Measurements from ENCODE around the gene CXCL3. TPM values are rescaled to one million over a fixed set of nuclear protein-coding genes. Genes with fewer than 3 reads are reported as not detected.

Gene CXCL3
- total and polyA plus RNA-seq, 10 of the 15 experiments (the other 5 are each of a cell fraction or from before 2014, with no cell fraction given) = not detected

DNA sequence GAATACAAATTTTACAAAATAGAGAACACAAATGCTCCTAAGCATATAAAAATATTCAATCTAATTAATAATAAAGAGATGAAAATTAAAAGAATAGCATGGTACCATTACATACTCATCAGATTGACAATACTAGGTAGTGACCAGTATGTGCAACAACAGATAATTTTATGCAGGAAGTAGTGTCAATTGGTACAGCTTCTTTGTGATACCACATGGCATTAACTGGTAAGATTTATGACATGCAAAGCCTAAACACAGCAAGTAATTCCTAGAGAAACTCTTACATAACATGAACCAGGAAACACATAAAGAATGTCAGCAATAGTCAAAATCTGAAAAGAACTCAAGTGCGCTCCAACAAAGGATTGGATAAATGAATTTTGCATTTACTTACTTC, 34.2 kb upstream of the CXCL3 start:
- Histone ChIP-seq H2AFZ (ENCODE audit: control insufficient read depth, low read depth, low read length) (no peak overlapping the region), H3K79me2 (ENCODE audit: control insufficient read depth, insufficient read depth, low read length) (no peaks in the 10 kb centered on the region), H3K36me3 (ENCODE audit: control insufficient read depth in 2 of 2, insufficient read depth in 2 of 2, low read length in 1 of 2) (no peaks in the 10 kb centered on the region), H3K4me1 (ENCODE audit: control insufficient read depth, insufficient read depth, low read length) (no peaks in the 10 kb centered on the region), H3K4me3 (no peak overlapping the region), H3K27ac (ENCODE audit: control insufficient read depth, insufficient read depth) (no peak overlapping the region), H4K20me1 (ENCODE audit: control insufficient read depth, insufficient read depth) (no peaks in the 10 kb centered on the region), H3K27me3 (replicated peaks in 1 of 2; ENCODE audit: control insufficient read depth in 2 of 2, insufficient read depth in 2 of 2, low read length in 1 of 2) (no peaks in the 10 kb centered on the region), H3K4me2 (ENCODE audit: control insufficient read depth, insufficient read depth) (no peak overlapping the region), H3K9me3 (replicated peaks; ENCODE audit: control insufficient read depth, insufficient read depth, low read length) (no peaks in the 10 kb centered on the region), H3K9ac (ENCODE audit: control insufficient read depth, insufficient read depth, low read length) (no peak overlapping the region)
- no peak for ATAC-seq
- POLR2A ChIA-PET = no interaction called here
- no TSS peak for BruUV-seq (replicated peaks)
- WGBS (ENCODE audit: insufficient coverage, insufficient replicate concordance, low lambda C conversion rate, missing lambda C conversion rate) = 63% methylated on average over 1 of the region's 1 CpG
- no peak for DNase-seq (ENCODE audit: low read depth, low spot score)
- CTCF ChIA-PET = no interaction called here
- intact Hi-C loops (cut with micrococcal nuclease; ENCODE audit: unreplicated experiment) = no loop called here
- TF ChIP-seq ZSCAN29 (IDR thresholded peaks at IDR 0.05) = no peak
- TF ChIP-seq SIX5 (IDR thresholded peaks at IDR 0.05; ENCODE audit: low read depth, low read length, severe bottlenecking) = no peak
- no peak for TF ChIP-seq IKZF2 (IDR thresholded peaks at IDR 0.05)
- TF ChIP-seq CREB1 (IDR thresholded peaks at IDR 0.05; ENCODE audit: low read depth) = no peak
- TF ChIP-seq, protein P1, sequence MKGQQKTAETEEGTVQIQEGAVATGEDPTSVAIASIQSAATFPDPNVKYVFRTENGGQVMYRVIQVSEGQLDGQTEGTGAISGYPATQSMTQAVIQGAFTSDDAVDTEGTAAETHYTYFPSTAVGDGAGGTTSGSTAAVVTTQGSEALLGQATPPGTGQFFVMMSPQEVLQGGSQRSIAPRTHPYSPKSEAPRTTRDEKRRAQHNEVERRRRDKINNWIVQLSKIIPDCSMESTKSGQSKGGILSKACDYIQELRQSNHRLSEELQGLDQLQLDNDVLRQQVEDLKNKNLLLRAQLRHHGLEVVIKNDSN (IDR thresholded peaks at IDR 0.05; ENCODE audit: borderline replicate concordance, extremely low read length, insufficient read depth, low read depth, low read length) = no peak
- TF ChIP-seq SP1 (IDR thresholded peaks at IDR 0.05; ENCODE audit: low read depth, low read length) = no peak
- no peak for TF ChIP-seq POU2F2 (IDR thresholded peaks at IDR 0.05; ENCODE audit: borderline replicate concordance, low read depth, low read length)
- TF ChIP-seq SREBF2 (IDR thresholded peaks at IDR 0.05; ENCODE audit: low read length) = no peak
- no peak for TF ChIP-seq GATAD2B (conservative IDR thresholded peaks at IDR 0.05; ENCODE audit: low read depth)
- no peak for TF ChIP-seq SREBF1 (IDR thresholded peaks at IDR 0.05; ENCODE audit: low read length)
- TF ChIP-seq PML (IDR thresholded peaks at IDR 0.05; ENCODE audit: low read length) = no peak
- no peak for TF ChIP-seq POLR2A (IDR thresholded peaks at IDR 0.05; ENCODE audit: low read depth, low read length)
- TF ChIP-seq ZNF207 (IDR thresholded peaks at IDR 0.05; ENCODE audit: borderline replicate concordance) = no peak
- TF ChIP-seq SUPT20H (IDR thresholded peaks at IDR 0.05; ENCODE audit: borderline replicate concordance, control insufficient read depth, low read depth, low read length) = no peak
- no peak for TF ChIP-seq MTA2 (IDR thresholded peaks at IDR 0.05; ENCODE audit: low read depth)
- no peak for TF ChIP-seq JUNB (IDR thresholded peaks at IDR 0.05)
- TF ChIP-seq ASH2L (IDR thresholded peaks at IDR 0.05; ENCODE audit: borderline replicate concordance, low read depth) = no peak
- TF ChIP-seq YY1 (IDR thresholded peaks at IDR 0.05; ENCODE audit: low read depth, low read length) = no peak
- TF ChIP-seq RBBP5 (conservative IDR thresholded peaks at IDR 0.05) = no peak
- RAD21 ChIA-PET (ENCODE audit: unreplicated experiment) = interaction anchor here (0.7 kb wide), 1 partner anchor 1370 kb away, joined by 3 read pairs; no protein-coding TSS in a partner anchor
- FAIRE-seq = no peak
- in situ Hi-C loops (cut with MboI) = no loop called here
- SMC1A ChIA-PET (ENCODE audit: uncharacterized antibody, unreplicated experiment) = no interaction called here
